HG02571 (cell line): ENCODE results near the gene KLHL6.
A peak's percentile ranks its signal among the peaks of the same experiment; 100 is the strongest.
"Not testable (repeated sequence)": the region's sequence is repeated elsewhere in the genome, so short reads cannot be mapped to it uniquely, and the experiment has no call there.

Experiments
- ATAC-seq: cut with Tn5 transposase; IDR thresholded peaks from one replicate; pipeline ENCODE4 v1.9.1; 2021; ENCODE audit warnings: mild to moderate bottlenecking, moderate library complexity; ENCODE audit not compliant: unreplicated experiment

The KLHL6 gene

DNA sequence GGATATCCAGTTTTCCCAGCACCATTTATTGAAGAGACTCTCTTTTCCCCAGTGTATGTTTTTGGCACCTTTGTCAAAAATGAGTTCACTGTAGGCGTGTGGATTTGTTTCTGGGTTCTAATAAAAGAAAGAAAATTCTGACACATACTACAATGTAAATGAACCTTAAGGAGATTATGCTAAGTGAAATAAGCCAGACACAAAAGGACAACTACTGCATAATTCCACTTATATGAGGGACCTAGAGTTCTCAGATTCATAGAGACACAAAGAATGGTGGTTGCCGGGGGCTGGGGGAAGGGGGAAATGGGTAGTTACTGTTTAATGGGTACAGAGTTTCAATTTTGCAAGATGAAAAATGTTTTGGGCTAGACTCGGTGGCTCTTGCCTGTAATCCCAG lies 14.7 kb upstream of the KLHL6 start:
- ATAC-seq, result not testable (repeated sequence)

- ATAC-seq, result no peak
Measured at GRCh38 chr3:183566880-183567279, 11.4 kb upstream of the KLHL6 start.

DNA sequence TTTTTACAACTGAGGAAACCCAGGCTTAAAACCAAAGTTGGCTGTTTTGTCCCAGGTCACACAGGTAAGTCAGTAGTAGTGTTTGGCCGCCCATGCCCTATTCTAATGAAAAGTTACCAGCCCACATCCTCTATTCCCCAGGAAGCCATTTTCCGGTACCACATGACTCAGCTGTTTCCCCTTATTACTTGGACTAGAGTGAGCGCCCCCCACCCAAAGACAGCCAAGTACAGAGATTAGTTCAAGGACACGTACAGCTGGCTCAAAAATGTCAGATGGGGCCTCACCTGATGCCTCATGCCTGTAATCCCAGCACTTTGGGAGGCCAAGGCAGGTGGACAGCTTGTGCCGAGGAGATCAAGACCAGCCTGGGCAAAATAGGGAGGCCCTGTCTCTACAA lies 8.5 kb upstream of the KLHL6 start:
- ATAC-seq, result no peak

DNA sequence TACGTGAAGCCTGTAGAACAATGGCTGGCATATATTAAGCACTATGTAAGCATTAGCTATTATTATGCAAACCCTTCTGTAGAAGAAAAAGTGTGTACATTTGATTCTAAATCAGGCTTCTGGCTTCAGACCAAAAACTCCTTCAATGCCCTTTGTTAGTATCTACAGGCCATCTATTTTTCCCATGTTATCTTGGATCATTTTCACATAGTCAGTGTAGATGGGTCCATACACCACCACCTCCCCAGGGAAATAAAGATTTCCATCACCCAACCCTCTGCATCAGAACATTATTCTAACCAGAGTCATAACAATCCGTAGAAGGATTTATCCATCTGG lies 8.0 kb upstream of the KLHL6 start:
- ATAC-seq, result no peak

GRCh38 chr3:183560607-183561006 lies 5.1 kb upstream of the KLHL6 start:
- no peak for ATAC-seq

DNA sequence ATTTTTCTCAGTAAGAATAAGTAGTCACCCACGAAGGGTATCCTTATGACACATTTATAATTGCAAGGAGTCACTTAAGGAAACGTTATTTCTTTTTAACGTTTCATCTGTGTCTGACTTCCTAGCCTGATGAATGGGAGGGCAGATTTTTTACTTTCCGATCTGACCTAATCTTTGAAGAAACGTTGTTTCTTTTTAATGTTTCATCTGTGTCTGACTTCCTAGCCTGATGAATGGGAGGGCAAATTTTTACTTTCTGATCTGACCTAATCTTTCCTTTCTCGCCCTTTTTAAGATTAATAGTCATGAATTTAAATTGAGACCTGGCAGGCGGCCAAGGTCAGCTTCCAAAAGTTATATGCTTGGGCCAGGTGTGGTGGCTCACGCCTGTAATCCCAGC lies 3.0 kb upstream of the KLHL6 start:
- ATAC-seq, result no peak

DNA sequence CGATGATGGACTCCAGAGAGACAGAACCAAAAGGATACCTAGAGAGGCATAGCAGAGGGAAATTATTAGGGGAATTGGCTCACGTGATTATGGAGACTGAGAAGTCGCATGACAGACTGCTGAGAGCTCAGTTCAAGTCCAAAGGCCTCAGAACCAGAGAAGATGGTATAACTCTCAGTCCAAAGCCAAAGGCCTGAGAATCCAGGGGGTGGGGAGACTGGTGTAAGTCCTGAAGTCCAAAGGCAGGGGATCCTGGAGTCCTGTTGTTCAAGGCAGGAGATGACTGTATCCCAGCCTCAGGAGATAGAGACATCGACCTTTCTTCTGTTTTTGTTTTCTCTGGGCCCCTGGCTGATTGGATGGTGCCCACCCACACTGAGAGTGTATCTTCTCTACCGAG lies 1.2 kb upstream of the KLHL6 start:
- no peak for ATAC-seq

DNA sequence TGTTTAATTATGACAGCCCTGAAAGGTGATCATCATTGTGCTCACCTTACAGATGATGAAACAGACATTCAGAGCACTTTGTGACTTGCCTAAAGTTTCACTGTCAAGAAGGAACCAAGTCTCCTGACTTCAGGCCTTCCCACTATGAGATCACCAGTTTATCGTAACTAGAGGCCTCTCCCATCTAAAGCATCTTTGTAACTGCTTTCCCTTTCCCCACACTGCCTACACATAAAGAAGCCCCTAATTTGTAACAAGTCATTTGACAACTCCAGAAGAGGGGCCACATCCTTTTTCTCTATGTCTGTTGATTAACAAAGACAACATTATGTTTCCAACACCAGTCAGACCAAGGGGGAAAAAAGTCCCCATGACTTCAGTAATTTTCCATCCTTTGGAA lies 1.1 kb downstream of the KLHL6 start:
- ATAC-seq, result peak; percentile 46

DNA sequence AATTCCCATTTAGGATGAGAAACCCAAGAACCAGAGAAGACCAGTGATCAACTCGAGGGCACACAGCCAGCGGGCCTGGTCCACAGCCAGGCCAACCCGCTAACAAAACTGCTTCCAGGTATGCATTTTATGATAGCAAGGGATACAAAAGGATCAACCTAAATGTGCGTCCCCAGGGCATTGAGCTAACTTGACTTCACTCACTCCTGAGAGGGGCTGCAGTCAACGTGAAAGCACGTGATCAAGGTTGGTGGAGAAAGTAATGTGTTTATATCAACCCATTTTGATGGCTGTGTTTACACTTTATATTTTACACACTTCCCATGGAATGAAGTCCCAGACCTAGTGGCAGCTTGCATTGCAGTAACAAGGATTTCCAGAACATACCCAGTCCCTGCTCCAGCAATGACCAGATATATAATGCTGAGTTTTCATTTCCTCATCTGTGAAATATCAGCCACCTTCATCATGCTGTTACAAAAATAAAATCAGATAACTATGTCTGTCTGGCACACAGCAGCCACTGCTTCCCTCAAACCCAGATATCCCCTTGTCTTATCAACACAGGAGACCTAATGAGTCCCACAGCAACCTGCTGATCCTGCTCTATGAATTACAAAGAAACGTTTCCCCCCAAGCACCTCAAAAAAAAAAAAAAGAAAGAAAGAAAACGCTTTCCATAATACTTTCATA lies 2.0 kb downstream of the KLHL6 start:
- no peak for ATAC-seq

DNA sequence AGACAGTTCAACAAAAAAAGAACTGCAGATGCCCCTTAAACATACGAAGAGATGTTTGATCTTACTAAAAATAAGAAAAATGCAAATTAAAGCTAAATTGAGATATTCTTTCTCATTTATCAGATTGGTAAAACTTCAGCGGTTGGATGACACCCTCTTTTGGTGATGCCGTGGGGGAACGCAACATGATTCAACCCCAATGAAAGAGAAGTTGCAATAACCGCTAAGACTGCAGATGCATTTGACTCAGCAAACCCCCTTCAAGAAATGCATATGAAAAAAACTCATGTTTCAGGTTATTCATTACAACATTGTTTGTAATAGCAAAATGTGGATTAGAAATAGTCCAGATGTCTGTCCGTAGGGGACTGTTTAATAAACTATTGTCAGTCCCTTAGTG lies 3.6 kb downstream of the KLHL6 start:
- ATAC-seq, result no peak

GRCh38 chr3:183548262-183548769 lies 7.2 kb downstream of the KLHL6 start:
- no peak for ATAC-seq

DNA sequence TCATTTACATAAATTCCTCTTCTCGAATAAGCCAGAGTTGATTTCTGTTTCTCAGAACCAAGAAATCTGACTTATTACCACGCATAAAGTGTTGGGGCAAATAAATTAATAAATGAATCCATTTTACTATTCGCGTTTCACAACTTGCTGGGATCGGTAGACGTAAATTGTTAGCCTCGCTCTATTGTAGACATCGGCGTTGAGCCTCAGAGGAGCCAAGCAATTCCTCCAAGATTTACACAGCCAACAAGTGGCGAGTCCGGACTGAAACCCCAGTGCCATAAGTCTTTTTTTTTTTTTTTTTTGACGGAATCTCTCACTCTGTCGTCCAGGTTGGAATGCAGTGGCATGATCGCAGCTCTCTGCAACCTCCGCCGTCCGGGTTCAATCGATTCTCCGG lies 8.9 kb downstream of the KLHL6 start:
- ATAC-seq, result no peak

- ATAC-seq, result no peak
Measured at GRCh38 chr3:183545708-183546107, 9.8 kb downstream of the KLHL6 start.

GRCh38 chr3:183542355-183542754 lies 13.2 kb downstream of the KLHL6 start:
- no peak for ATAC-seq

DNA sequence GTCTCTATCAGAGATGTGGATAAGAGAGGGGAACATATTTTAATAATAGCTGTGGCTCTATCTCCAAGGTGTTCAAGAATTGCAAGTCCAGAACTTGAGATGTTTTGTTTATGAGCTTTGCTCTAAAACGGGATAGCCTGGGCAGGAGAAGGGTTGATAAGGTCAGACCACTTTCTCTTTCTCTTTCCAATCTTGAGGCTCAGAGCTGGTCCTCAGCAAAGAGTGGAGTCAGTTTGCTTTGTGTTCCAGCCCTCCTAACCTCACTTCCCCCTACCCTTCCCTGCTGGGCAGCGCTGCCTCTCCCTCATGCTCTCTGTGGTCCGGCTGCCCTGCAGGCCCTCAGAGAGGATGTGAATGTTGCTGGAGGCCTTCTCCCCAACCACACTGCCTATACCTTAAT lies 13.8 kb downstream of the KLHL6 start:
- ATAC-seq, result peak; percentile 35

DNA sequence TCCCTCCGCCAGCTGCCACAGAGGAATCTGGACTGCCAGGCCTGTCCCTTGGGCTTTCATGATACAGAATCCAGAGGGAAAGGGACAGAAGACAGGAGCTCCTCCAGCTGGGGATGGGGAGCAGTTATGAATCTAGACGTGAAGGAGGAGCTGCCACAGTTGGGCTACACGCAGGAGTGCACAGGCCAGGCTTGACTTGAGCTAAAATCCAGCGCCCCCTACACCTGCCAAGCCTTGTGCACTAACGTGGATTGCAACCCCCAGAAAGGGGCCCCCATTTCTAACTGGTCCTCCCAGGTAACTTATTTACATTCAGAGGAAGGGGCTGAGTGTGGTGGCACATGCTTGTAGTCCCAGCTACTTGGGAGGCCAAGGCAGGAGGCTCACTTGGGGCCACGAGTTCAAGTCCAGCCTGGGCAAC lies 14.3 kb downstream of the KLHL6 start:
- ATAC-seq, result no peak

DNA sequence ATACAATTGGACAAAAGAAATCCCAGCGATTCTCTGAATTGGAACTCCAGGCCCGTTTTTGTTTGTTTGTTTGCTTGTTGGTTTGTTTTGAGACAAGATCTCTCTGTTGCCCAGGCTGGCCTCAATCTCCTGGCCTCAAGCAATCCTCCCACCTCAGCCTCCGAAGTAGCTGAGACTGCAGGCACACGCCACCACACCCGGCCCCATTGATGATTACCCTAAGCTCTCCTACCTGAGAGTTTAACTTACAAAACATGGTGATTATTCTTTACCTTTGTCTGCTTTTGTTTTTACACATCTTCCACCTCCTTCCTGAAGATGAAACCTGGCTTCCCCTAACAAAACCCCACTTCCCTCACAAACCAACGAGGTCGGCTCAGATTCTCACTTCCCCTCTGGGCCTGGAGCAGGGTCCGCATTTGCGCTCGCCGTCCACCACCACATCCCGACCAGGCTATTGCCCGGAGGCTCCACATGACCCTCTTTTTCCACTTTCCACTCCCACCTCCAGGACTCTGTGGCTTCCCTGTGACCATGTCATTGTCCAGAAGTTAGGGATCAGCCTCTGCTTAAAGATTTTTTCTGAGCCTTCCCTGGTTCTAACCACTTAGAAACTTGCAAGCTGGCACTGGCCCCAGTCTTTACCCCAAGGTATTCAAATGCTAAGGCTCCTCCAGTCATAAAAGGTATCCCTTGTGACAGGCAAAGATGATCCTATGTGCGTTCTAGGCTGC lies 14.8 kb downstream of the KLHL6 start:
- peak; percentile 29 for ATAC-seq

- ATAC-seq, result no peak
Measured at GRCh38 chr3:183539811-183540210, 15.7 kb downstream of the KLHL6 start.

DNA sequence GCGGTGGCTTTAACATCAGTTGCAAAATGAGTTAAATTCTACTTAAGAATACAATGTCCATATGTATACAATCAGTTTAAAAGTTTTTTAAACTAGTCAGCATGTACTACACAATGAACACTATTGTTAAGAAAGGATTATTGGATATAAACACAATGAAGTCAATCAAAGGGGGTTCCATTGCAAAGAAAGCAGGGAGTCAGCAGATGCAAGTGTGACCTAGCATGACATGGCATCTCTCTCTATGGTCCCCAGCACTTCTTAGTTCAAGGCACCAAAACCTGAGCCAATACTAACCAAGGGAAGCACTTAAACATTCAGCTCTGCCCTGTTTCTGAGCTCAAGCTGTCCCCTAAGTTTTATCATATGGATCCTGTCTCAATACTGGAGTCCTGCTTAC lies 17.0 kb downstream of the KLHL6 start:
- ATAC-seq, result no peak

- ATAC-seq, result no peak
Measured at GRCh38 chr3:183537295-183537730, 18.2 kb downstream of the KLHL6 start.

DNA sequence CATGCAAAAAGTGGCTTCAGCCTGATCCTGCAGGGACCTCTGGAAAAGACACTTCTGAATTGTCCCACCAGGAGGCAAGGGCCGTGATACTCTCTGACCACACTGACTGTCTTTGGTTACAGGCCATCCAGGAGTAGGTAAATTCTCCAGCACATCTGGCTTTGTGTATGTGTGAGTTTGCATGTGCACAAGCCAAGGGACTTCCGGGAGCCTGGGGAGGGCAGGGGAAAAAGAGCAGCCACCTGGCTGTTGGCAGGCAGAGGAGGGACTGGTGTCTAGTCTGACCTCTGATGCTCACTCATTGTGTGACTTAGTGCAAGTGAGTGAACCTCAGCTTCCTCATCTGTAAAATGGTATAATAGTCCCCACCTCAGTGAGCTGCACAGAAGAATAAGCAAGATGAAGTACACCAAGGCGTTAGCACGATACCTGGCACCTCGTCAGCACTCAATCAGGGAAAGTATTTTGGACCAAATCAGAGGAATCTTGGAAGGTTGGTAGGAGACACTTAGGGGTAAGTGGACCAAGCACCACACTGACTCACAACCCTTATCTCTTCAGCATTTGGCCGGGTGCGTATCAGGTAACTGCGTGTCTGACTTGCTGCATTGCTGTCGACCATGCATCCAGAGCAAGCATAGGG lies 19.1 kb downstream of the KLHL6 start:
- ATAC-seq, result peak; percentile 66

DNA sequence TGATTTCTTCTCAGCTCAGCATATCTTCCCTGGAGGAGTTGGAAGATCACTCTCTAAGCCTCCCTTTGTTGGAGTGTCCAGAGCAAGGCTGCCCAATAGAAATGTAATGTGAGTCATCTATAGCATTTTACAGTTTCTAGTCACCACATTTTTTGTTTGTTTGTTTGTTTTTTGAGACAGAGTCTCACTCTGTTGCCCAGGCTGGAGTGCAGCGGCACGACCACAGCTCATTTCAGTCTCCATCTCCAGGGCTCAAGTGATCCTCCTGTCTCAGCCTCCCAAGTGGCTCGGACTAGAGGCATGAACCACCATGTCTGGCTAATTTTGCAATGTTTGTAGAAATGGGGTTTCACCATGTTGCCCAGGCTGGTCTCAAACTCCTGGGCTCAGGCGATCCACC lies 21.3 kb downstream of the KLHL6 start:
- no peak for ATAC-seq
